Measurements from ENCODE around the gene NT5C2.
"Not testable (repeated sequence)": the region's sequence is repeated elsewhere in the genome, so short reads cannot be mapped to it uniquely, and the experiment has no call there.

The NT5C2 gene

GRCh38 chr10:103193107-103193819, at the start of gene NT5C2:
Gene NT5C2 (minus strand): TSS chr10:103193272. CDS start chr10:103174958, 18,314 bp downstream.
- no peak for FAIRE-seq

DNA sequence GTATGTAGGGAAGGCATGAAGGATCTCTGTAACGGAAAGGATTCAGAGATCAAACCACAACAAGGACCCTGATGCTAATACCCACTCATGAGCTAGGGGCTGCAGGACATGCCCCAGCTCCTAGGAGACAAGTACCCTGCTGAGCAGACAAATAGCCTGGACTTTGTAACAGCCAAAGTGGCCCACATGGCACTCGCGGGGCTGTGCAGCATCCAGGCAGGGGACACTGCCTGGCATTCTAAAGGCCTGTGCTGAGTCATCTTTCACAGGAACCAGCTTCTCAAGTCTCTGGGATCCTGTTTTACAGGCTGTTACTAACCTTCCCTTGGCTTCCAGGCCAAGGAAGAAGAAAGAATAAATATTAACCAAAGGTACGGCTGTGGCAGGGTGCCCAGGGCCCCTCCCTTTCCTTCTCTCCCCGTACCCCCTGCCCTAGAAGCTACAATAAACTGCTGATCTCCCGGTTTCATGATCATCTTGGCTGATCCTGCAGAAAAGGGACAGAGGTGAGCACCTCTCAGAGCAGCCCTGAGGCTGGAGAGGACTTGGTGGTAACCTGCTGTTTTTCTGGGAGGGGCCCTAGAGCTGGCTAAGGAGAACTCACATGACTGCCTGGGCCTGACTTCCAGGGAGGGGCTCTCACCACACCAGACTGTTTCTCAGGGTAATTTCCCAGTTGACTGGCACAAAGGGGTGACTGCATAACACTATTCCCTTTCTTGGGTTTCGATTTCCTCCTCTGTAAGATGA, 48.4 kb upstream of the NT5C2 start:
- FAIRE-seq: no peak

DNA sequence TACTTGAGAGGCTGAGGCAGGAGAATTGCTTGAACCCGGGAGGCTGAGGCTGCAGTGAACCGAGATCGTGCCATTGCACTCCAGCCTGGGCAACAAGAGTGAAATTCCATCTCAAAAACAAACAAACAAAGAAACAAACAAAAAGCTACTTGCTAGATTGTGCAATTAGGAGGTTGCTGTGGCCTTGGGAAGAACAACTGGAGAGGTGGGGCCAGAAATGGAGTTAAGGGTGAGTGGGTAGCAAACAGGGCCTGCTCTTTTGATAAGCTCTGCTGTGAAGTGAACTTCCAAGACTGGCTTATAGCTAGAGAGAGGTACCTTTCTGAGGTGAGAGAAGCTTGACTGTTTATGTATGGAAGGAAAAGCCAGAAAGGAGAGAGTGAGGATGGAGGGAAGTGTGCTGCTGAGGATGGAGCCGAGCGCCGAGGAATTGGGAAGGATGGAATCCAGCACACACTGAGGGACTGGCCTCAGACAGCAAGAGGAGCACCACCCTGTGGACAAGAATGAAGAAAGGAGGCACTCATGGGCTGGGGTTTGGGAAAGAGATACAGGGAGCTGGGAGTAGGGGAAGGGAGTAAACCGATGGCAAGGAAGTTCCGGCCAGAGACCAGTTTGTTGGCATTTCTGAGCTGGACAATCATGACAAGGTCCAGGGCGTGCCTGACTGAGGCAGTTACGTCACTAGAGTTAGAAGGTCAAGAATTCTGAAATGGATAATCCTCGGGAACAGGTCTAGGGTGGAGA, 45.6 kb upstream of the NT5C2 start:
- FAIRE-seq: no peak

GRCh38 chr10:103235775-103236174, 42.7 kb upstream of the NT5C2 start:
- FAIRE-seq: no peak

- FAIRE-seq: no peak
Observed at GRCh38 chr10:103232772-103233488, 39.9 kb upstream of the NT5C2 start.

DNA sequence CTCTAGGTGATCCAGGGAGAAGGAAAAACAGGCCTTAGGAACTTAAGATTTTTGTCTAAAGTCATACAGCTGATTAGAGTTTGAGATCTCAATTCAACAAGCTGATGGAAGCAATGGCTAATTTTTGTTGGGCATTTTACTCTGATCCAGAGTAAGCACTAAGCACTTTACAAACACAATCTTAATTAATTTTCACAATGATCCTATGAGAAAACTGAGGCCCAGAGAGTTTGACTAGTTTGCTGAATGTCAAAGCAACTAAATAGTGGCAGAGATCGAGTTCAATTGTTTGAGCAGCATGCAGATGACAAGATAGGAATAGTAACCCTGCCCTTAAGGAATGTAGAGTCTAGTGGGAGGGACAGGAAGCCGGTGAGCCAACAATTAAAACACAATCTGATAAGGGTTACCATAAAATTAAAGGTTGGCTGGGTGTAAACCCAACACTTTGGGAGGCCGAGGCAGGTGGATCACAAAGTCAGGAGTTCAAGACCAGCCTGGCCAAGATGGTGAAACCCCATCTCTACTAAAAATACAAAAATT, 39.1 kb upstream of the NT5C2 start:
- FAIRE-seq: no peak

DNA sequence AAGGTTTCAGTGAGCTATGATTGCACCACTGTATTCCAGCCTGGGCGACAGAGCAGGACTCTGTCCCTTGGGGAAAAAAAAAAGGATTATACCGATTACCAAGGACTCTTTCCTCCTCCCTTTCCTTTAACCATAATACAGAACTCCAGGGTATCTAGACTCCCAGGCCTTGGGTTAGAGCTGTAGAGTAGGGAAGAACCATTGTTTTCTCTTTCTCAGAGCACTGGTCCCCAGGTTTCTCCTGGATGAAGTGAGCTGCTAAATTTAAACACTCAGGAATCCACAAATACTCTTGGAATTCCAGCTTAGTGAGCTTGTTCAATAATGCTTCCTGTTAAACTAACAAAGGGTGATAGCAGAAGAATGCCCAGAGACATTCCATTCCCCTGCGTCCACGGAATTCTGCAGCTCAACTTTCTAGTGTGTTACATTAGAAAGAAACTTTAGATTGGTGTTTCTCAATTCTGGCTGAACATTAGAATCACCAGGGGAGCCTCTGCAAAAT, 38.0 kb upstream of the NT5C2 start:
- FAIRE-seq: no peak

DNA sequence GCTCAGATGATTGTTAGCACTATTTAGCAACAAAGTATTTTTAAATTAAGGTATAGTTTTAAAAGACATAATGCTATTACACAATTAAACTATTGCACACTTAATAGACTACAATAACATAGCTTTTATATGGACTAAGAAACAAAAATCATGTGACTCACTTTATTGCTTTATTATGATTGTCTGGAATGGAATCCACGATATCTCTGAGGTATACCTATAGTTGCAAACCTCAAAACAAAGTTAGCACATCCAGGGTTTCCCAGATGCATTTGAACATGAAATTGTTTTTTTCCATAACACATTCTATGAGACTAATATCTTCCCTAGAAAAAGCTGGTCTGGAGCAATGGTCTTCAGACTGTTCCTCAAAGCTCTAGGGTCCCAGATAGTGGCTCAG, 34.3 kb upstream of the NT5C2 start:
- no peak for FAIRE-seq

GRCh38 chr10:103225939-103226338, 32.9 kb upstream of the NT5C2 start:
- FAIRE-seq: no peak

DNA sequence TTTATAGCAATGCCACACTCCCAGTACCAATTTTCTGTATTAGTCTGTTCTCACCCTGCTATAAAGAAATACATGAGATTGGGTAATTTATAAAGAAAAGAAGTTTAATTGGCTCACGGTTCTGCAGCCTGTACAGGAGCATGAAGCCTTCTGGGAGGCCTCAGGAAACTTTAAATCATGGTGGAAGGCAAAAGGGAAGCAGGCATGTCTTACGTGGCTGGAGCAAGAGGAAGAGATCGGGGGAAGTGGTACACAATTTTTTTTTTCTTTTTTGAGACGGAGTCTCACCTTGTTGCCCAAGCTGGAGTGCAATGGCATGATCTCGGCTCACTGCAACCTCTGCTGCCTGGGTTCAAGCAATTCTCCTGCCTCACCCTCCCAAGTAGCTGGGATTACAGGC, 31.6 kb upstream of the NT5C2 start:
- not testable (repeated sequence) for FAIRE-seq

DNA sequence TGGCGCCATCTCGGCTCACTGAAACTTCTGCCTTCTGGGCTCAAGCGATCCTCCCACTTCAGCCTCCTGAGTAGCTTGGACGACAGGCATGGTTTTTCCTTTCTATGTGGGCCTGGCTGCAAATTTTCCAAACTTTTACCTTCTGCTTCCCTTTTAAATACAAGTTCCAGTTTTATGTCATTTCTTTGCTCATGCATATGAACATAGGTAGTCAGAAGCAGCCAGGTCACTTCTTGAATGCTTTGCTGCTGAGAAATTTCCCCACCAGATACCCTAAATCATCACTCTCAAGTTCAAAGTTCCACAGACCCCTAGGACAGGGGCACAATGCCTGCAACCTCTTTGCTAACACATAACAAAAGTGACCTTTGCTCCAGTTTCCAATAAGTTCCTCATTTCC, 31.1 kb upstream of the NT5C2 start:
- no peak for FAIRE-seq

GRCh38 chr10:103216362-103216761, 23.3 kb upstream of the NT5C2 start:
- not testable (repeated sequence) for FAIRE-seq

- no peak for FAIRE-seq
Observed at GRCh38 chr10:103215601-103216000, 22.5 kb upstream of the NT5C2 start.

GRCh38 chr10:103210262-103210661, 17.2 kb upstream of the NT5C2 start:
- not testable (repeated sequence) for FAIRE-seq

GRCh38 chr10:103207643-103208042, 14.6 kb upstream of the NT5C2 start:
- FAIRE-seq: not testable (repeated sequence)

DNA sequence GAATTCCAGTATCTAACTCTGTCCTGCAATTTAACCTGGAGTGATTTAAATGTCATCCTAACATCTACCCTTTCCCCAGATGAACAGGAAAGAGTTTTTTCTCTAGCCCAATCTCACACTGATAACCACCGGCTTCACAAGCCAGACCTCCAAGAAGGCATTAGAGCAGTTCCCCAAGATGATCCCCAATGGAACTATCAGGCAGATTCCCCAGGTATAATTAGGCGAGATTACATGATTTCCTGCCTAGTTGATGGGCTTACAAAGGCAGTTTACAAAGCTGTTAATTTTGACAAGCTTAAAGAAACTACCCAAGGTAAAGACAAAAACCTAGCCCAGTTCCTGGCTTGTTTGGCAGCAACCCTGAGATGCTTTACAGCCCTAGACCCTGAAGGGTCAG, 14.1 kb upstream of the NT5C2 start:
- no peak for FAIRE-seq

GRCh38 chr10:103206715-103207114, 13.6 kb upstream of the NT5C2 start:
- FAIRE-seq: not testable (repeated sequence)

DNA sequence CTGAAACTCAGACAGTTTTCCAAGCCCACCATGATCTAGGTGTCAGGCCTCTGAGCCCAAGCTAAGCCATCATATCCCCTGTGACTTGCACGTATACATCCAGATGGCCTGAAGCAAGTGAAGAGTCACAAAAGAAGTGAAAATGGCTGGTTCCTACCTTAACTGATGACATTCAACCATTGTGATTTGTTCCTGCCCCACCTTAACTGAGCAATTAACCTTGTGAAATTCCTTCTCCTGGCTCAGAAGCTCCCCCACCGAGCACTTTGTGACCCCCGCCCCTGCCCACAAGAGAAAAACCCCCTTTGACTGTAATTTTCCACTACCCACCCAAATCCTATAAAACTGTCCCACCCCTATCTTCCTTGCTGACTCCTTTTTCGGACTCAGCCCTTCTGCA, 12.3 kb upstream of the NT5C2 start:
- not testable (repeated sequence) for FAIRE-seq

DNA sequence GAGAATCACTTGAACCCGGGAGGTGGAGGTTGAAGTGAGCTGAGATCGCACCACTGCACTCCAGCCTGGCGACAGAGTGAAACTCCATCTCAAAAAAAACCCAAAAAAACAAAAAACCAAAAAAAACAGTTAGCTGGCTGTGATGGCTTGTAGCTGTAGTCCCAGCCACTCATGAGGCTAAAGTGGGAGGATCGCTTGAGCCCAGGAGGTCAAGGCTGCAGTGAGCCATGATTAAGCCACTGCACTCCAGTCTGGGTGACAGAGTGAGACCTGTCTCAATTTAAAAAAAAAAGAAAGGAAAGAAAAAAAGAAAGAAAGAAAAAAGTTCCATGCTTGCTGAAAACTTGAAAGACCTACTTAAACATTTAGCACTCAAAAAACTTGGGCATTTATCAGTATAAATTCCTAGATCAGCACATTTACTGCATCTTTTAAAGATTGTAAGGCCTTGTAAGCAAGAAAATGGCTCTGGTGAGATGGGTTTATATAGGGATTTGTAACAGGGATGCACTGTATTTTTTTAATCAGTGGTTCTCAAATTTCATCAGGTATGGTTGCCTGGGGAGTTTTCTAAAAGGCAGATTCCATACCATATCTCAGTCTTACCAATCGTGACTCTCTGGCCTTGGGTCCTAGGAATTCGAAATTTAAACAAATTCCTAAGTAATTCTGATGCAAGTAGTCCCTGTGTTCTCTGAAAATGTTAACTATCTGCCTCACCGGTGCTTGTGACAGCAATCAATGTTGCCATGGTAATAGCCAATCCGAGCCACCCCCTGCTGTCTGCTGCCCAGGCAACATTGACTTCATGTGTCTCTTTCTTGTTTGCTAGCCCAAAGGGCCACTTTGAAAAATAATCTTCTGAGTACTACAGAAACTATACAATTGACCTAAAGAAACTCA, 11.5 kb upstream of the NT5C2 start:
- no peak for FAIRE-seq

GRCh38 chr10:103203466-103203865, 10.4 kb upstream of the NT5C2 start:
- FAIRE-seq: no peak

DNA sequence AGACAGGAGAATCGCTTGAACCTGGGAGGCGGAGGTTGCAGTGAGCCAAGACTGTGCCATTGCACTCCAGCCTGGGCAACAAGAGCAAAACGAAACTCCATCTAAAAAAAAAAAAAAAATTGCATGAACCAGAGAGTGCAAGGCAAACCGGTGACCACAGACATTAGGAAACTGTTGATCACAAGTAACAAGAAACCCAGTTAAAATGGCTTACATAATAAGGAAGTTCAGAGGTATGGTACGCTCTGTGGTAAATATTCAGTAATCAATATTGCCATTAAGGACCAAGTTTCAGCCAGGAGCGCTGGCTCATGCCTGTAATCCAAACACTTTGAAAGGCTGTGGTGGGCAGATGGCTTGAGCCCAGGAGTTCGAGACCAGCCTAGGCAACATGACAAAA, 9.2 kb upstream of the NT5C2 start:
- no peak for FAIRE-seq
